ENCODE results near the gene TMEM127. TPM values are rescaled to one million over a fixed set of nuclear protein-coding genes. Genes with fewer than 3 reads are reported as not detected.

TMEM127 gene
- total RNA-seq, 2 donors from 2014 or later: 40.4 to 50.4 TPM

GRCh38 chr2:96256611-96257113 lies 9.1 kb downstream of the TMEM127 start:
- intact Hi-C loops (cut with DNase I): no loop called here
- H3K4me3 ChIP-seq: no peak overlapping the region
- no peaks in the 10 kb centered on the region for H3K4me1 ChIP-seq (replicated peaks)
- 59% methylated on average over 6 of the region's 6 CpGs for WGBS
- no peaks in the 10 kb centered on the region for H3K9me3 ChIP-seq
- no peaks in the 10 kb centered on the region for H3K27me3 ChIP-seq (replicated peaks; ENCODE audit: insufficient read depth)
- DNase-seq (ENCODE audit: low spot score): no peak
- TF ChIP-seq POLR2AphosphoS5 (IDR thresholded peaks at IDR 0.05): no peak
- no peak for TF ChIP-seq CTCF (IDR thresholded peaks at IDR 0.05)
- TF ChIP-seq POLR2A (IDR thresholded peaks at IDR 0.05): no peak
- no peak overlapping the region for H3K27ac ChIP-seq
- peaks cover 8 to 21% of the 10 kb centered on the region in 2 donors for H3K36me3 ChIP-seq

- Histone ChIP-seq H3K27me3 (replicated peaks; ENCODE audit: insufficient read depth) (no peaks in the 10 kb centered on the region), H3K9me3 (no peaks in the 10 kb centered on the region), H3K4me3 (no peak overlapping the region), H3K4me1 (replicated peaks) (no peaks in the 10 kb centered on the region), H3K27ac (no peak overlapping the region), H3K36me3 (peaks cover 8 to 21% of the 10 kb centered on the region in 2 donors)
- intact Hi-C loops (cut with DNase I): no loop called here
- WGBS: 82% methylated on average over 11 of the region's 11 CpGs
- no peak for DNase-seq (ENCODE audit: low spot score)
- TF ChIP-seq CTCF (IDR thresholded peaks at IDR 0.05) (no peak), POLR2AphosphoS5 (IDR thresholded peaks at IDR 0.05) (no peak), POLR2A (IDR thresholded peaks at IDR 0.05) (no peak)
These were observed 11.2 kb downstream of the TMEM127 start for GRCh38 chr2:96254571-96254970.

GRCh38 chr2:96253006-96253405 lies 12.8 kb downstream of the TMEM127 start:
- TF ChIP-seq POLR2AphosphoS5 (IDR thresholded peaks at IDR 0.05) (no peak), POLR2A (IDR thresholded peaks at IDR 0.05) (no peak), CTCF (IDR thresholded peaks at IDR 0.05) (no peak)
- H3K36me3 ChIP-seq: peaks cover 8 to 21% of the 10 kb centered on the region in 2 donors
- 76% methylated on average over 7 of the region's 7 CpGs for WGBS
- no peak for DNase-seq (ENCODE audit: low spot score)
- no peaks in the 10 kb centered on the region for H3K27me3 ChIP-seq (replicated peaks; ENCODE audit: insufficient read depth)
- no peaks in the 10 kb centered on the region for H3K9me3 ChIP-seq
- intact Hi-C loops (cut with DNase I): no loop called here
- no peak overlapping the region for H3K4me3 ChIP-seq
- H3K4me1 ChIP-seq (replicated peaks): no peaks in the 10 kb centered on the region
- no peak overlapping the region for H3K27ac ChIP-seq

GRCh38 chr2:96252526-96252925 lies 13.3 kb downstream of the TMEM127 start:
- intact Hi-C loops (cut with DNase I): no loop called here

More at GRCh38 chr2:96252526-96252925, 13.3 kb downstream of the TMEM127 start:
- no peaks in the 10 kb centered on the region for H3K9me3 ChIP-seq
- no peak overlapping the region for H3K4me3 ChIP-seq
- no peaks in the 10 kb centered on the region for H3K4me1 ChIP-seq (replicated peaks)
- H3K27me3 ChIP-seq (replicated peaks; ENCODE audit: insufficient read depth): no peaks in the 10 kb centered on the region
- H3K36me3 ChIP-seq: peaks cover 8 to 21% of the 10 kb centered on the region in 2 donors
- no peak for DNase-seq (ENCODE audit: low spot score)
- no peak overlapping the region for H3K27ac ChIP-seq
- 88% methylated on average over 8 of the region's 8 CpGs for WGBS
- TF ChIP-seq POLR2AphosphoS5 (IDR thresholded peaks at IDR 0.05): no peak
- no peak for TF ChIP-seq POLR2A (IDR thresholded peaks at IDR 0.05)
- TF ChIP-seq CTCF (IDR thresholded peaks at IDR 0.05): no peak
